Cardiac fibroblast (primary cell): ENCODE data around the gene IKBIP.
"Not testable (repeated sequence)": the region's sequence is repeated elsewhere in the genome, so short reads cannot be mapped to it uniquely, and the experiment has no call there.

Source experiments
- DNase-seq, 2 donors: peaks; one replicate each; pipeline versions ENCODE4 v3.0.0 to v3.0.0-alpha.2; 2010; ENCODE audit warnings: low read depth in 2 of 2
- H3K4me3 ChIP-seq, 2 donors: replicated peaks in 1 of 2; 1 replicate in 1 of 2; 2 replicates in 1 of 2; pipeline ENCODE4 v1.5.1; 2011; ENCODE audit warnings: low read depth in 2 of 2, low read length in 2 of 2, mild to moderate bottlenecking in 2 of 2, moderate library complexity in 1 of 2
- CTCF ChIP-seq: IDR thresholded peaks from one replicate; pipeline ENCODE4 v1.5.1; 2011; ENCODE audit warnings: low read depth, mild to moderate bottlenecking, low read length, inconsistent platforms

IKBIP gene

GRCh38 chr12:98653866-98654493 is 9.4 kb upstream of the IKBIP start:
- H3K4me3 ChIP-seq, result no peak overlapping the region
- peak; percentile 44 for TF ChIP-seq CTCF
- peak; percentile 74 to 82 for DNase-seq

- no peak for TF ChIP-seq CTCF
- no peak overlapping the region for H3K4me3 ChIP-seq
- no peak for DNase-seq
These were observed 6.7 kb upstream of the IKBIP start for GRCh38 chr12:98651328-98651727.

- H3K4me3 ChIP-seq, result peak overlapping the region; percentile 96 to 98
- TF ChIP-seq CTCF, result peak; percentile 12
- DNase-seq, result peak; percentile 29 to 63
These were observed 1.9 kb upstream of the IKBIP start for GRCh38 chr12:98646294-98647090.

- peak overlapping the region; percentile 96 to 98 for H3K4me3 ChIP-seq
- peak; percentile 10 to 20 for DNase-seq
These were observed 1.0 kb upstream of the IKBIP start for GRCh38 chr12:98645572-98646067.

GRCh38 chr12:98644433-98644711 is 216 bp downstream of the IKBIP start:
- no peak for DNase-seq
- TF ChIP-seq CTCF, result no peak
- H3K4me3 ChIP-seq, result peak overlapping the region; percentile 92 to 98

More at GRCh38 chr12:98645572-98646067, 1.0 kb upstream of the IKBIP start:
- TF ChIP-seq CTCF, result no peak

GRCh38 chr12:98642801-98643200 is 1.8 kb downstream of the IKBIP start:
- not testable (repeated sequence) for DNase-seq
- H3K4me3 ChIP-seq, result peak overlapping the region in 1 of 2 donors; percentile 98

- TF ChIP-seq CTCF, result no peak
- H3K4me3 ChIP-seq, result no peak overlapping the region
- no peak for DNase-seq
These were observed 5.1 kb downstream of the IKBIP start for GRCh38 chr12:98639491-98639890.
